Duodenal mucosa (tissue), 2 donors: ENCODE data around the gene NGFR.

Experiments used
- H3K27ac ChIP-seq: one replicate; pipeline ENCODE4 v1.7.0; 2013; ENCODE audit warnings: low read depth, low read length
- H3K27me3 ChIP-seq, 2 donors: one replicate each; pipeline ENCODE4 v1.7.0; 2013; ENCODE audit warnings: low read length in 2 of 2, control low read depth in 1 of 2; ENCODE audit not compliant: insufficient read depth in 2 of 2, control insufficient read depth in 1 of 2
- H3K36me3 ChIP-seq, 2 donors: one replicate each; pipeline ENCODE4 v1.7.0; 2013; ENCODE audit warnings: low read length in 2 of 2, control low read depth in 1 of 2; ENCODE audit not compliant: insufficient read depth in 2 of 2, control insufficient read depth in 1 of 2
- H3K4me1 ChIP-seq, 2 donors: one replicate each; pipeline ENCODE4 v1.7.0; 2013; ENCODE audit warnings: low read length in 2 of 2, control low read depth in 1 of 2; ENCODE audit not compliant: insufficient read depth in 2 of 2, control insufficient read depth in 1 of 2
- H3K4me3 ChIP-seq, 2 donors: one replicate each; pipeline ENCODE4 v1.7.0; 2013; ENCODE audit warnings: low read length in 2 of 2, low read depth in 1 of 2
- H3K9ac ChIP-seq, 2 donors: one replicate each; pipeline ENCODE4 v1.7.0; 2013; ENCODE audit warnings: low read length in 2 of 2, low read depth in 1 of 2
- H3K9me3 ChIP-seq, 2 donors: one replicate each; pipeline ENCODE4 v1.7.0; 2013; ENCODE audit warnings: low read length in 2 of 2, control low read depth in 1 of 2; ENCODE audit not compliant: control insufficient read depth in 1 of 2

NGFR gene

GRCh38 chr17:49456183-49456965 is 38.7 kb upstream of the NGFR start:
- Histone ChIP-seq H3K36me3 (no peaks in the 10 kb centered on the region), H3K9ac (no peak overlapping the region), H3K27me3 (peaks cover 30 to 47% of the 10 kb centered on the region in 2 donors), H3K4me1 (no peaks in the 10 kb centered on the region), H3K9me3 (no peaks in the 10 kb centered on the region), H3K4me3 (no peak overlapping the region), H3K27ac (no peak overlapping the region)

- no peaks in the 10 kb centered on the region for H3K4me1 ChIP-seq
- H3K27me3 ChIP-seq: peaks cover 30 to 47% of the 10 kb centered on the region in 2 donors
- H3K27ac ChIP-seq: no peak overlapping the region
- H3K9ac ChIP-seq: no peak overlapping the region
- no peak overlapping the region for H3K4me3 ChIP-seq
- no peaks in the 10 kb centered on the region for H3K36me3 ChIP-seq
- no peaks in the 10 kb centered on the region for H3K9me3 ChIP-seq
Measured at GRCh38 chr17:49457564-49458535, 37.2 kb upstream of the NGFR start.

GRCh38 chr17:49459401-49459984 is 35.6 kb upstream of the NGFR start:
- peaks cover 36 to 56% of the 10 kb centered on the region in 2 donors for H3K27me3 ChIP-seq
- no peak overlapping the region for H3K4me3 ChIP-seq
- H3K27ac ChIP-seq: no peak overlapping the region
- no peak overlapping the region for H3K9ac ChIP-seq
- no peaks in the 10 kb centered on the region for H3K4me1 ChIP-seq
- no peaks in the 10 kb centered on the region for H3K36me3 ChIP-seq
- peaks cover 4 to 9% of the 10 kb centered on the region in 2 donors for H3K9me3 ChIP-seq

DNA sequence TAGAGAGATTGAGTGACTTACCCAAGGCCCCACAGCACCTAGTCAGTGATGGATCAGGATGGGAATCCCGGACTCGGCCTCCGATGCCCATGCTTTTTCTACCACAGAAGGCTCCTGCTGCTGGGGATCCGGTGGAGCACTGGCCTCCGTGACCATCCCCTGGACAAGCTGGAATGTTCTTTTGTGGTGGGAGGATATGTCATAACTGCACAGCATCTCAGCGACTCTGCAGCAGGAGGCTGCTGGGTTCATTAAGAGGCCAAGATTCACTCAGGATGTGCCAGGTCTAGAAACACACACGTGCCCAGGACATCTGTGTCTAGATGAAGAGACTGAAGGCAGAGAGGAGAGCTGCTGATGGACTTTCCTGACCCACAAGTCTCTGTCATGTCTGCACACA is 34.7 kb upstream of the NGFR start:
- Histone ChIP-seq H3K36me3 (no peaks in the 10 kb centered on the region), H3K27me3 (peaks cover 38 to 56% of the 10 kb centered on the region in 2 donors), H3K9ac (no peak overlapping the region), H3K4me1 (no peaks in the 10 kb centered on the region), H3K27ac (no peak overlapping the region), H3K9me3 (peaks cover 4 to 11% of the 10 kb centered on the region in 2 donors), H3K4me3 (no peak overlapping the region)

- Histone ChIP-seq H3K36me3 (no peaks in the 10 kb centered on the region), H3K27me3 (peaks cover 38 to 49% of the 10 kb centered on the region in 2 donors), H3K9ac (no peak overlapping the region)
Measured at GRCh38 chr17:49461580-49461979, 33.5 kb upstream of the NGFR start.

GRCh38 chr17:49464049-49464448 is 31.0 kb upstream of the NGFR start:
- H3K27ac ChIP-seq: no peak overlapping the region
- no peaks in the 10 kb centered on the region for H3K4me1 ChIP-seq
- H3K9ac ChIP-seq: no peak overlapping the region
- no peaks in the 10 kb centered on the region for H3K36me3 ChIP-seq
- peaks cover 4 to 11% of the 10 kb centered on the region in 2 donors for H3K9me3 ChIP-seq
- no peak overlapping the region for H3K4me3 ChIP-seq
- peaks cover 32 to 45% of the 10 kb centered on the region in 2 donors for H3K27me3 ChIP-seq

More at GRCh38 chr17:49461580-49461979, 33.5 kb upstream of the NGFR start:
- Histone ChIP-seq H3K9me3 (peaks cover 4 to 11% of the 10 kb centered on the region in 2 donors), H3K4me3 (no peak overlapping the region), H3K4me1 (no peaks in the 10 kb centered on the region), H3K27ac (no peak overlapping the region)

- no peak overlapping the region for H3K4me3 ChIP-seq
- peaks cover 4 to 11% of the 10 kb centered on the region in 2 donors for H3K9me3 ChIP-seq
- H3K9ac ChIP-seq: no peak overlapping the region
- H3K4me1 ChIP-seq: no peaks in the 10 kb centered on the region
- H3K27me3 ChIP-seq: peaks cover 35 to 47% of the 10 kb centered on the region in 2 donors
- no peak overlapping the region for H3K27ac ChIP-seq
- no peaks in the 10 kb centered on the region for H3K36me3 ChIP-seq
Measured at GRCh38 chr17:49465331-49465903, 29.7 kb upstream of the NGFR start.

GRCh38 chr17:49466436-49466835 is 28.7 kb upstream of the NGFR start:
- H3K27me3 ChIP-seq: peaks cover 37 to 48% of the 10 kb centered on the region in 2 donors
- peaks cover 4 to 11% of the 10 kb centered on the region in 2 donors for H3K9me3 ChIP-seq
- H3K9ac ChIP-seq: no peak overlapping the region
- no peak overlapping the region for H3K4me3 ChIP-seq
- H3K27ac ChIP-seq: no peak overlapping the region
- H3K4me1 ChIP-seq: no peaks in the 10 kb centered on the region
- no peaks in the 10 kb centered on the region for H3K36me3 ChIP-seq

DNA sequence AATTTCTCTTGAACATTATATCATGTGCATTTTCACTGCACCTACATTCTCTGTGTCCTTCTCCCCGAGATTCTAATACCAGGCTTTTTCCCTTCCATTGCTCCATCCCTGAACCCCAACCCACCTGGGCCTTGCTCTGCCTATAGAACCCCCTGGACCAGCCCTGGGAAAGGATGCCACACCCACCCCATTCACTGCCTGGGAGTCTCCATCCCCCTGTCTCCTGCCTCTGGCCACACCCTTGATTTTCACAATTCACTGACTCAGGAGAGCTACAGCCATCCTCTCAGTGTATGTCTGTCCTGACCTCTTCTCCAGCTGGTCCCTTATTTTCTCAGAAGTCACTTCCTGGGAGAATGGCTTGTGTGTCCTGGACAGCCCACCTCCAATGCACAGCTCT is 27.9 kb upstream of the NGFR start:
- peaks cover 4 to 11% of the 10 kb centered on the region in 2 donors for H3K9me3 ChIP-seq
- H3K36me3 ChIP-seq: no peaks in the 10 kb centered on the region
- H3K4me3 ChIP-seq: no peak overlapping the region
- H3K27ac ChIP-seq: no peak overlapping the region
- H3K27me3 ChIP-seq: peaks cover 40 to 49% of the 10 kb centered on the region in 2 donors
- no peaks in the 10 kb centered on the region for H3K4me1 ChIP-seq
- no peak overlapping the region for H3K9ac ChIP-seq
